CD4-positive, alpha-beta T cell (primary cell): ENCODE results near the gene EML6. TPM values are rescaled to one million over a fixed set of nuclear protein-coding genes. Genes with fewer than 3 reads are reported as not detected.
"Not testable (repeated sequence)": the region's sequence is repeated elsewhere in the genome, so short reads cannot be mapped to it uniquely, and the experiment has no call there.

Experiments
- ATAC-seq: fragments of 200-7000 bp; cut with Tn5 transposase; one replicate; pipeline ENCODE4 v1.10.0; 2022; ENCODE audit warnings: mild to moderate bottlenecking; ENCODE audit not compliant: poor library complexity
- CTCF ChIA-PET: fragments of 350-600 bp; sonication (Branson Sonifier 250); formaldehyde crosslinking; loops from one replicate; lab custom pipeline; 2021; ENCODE audit warnings: antibody characterized with exemption, inconsistent platforms; lab: Charles Lee
- POLR2A ChIA-PET: fragments of 350-600 bp; sonication (Branson Sonifier 250); formaldehyde crosslinking; loops from one replicate; lab custom pipeline; 2021; ENCODE audit warnings: antibody characterized with exemption, inconsistent platforms; lab: Charles Lee
- DNase-seq, 14 experiments: peaks; one replicate each; pipeline ENCODE4 v3.0.0-alpha.2; 2013 to 2020; ENCODE audit warnings: mixed read lengths in 2 of 14
- H3K27ac ChIP-seq, 2 donors: one replicate each; pipeline versions ENCODE4 v1.5.1 to v1.7.0; 2013; ENCODE audit warnings: low read length in 2 of 2, low read depth in 1 of 2, mild to moderate bottlenecking in 1 of 2
- H3K27me3 ChIP-seq, 2 experiments: 1 replicate in 1 of 2; 2 replicates in 1 of 2; pipeline versions ENCODE4 v1.6.1 to v1.7.0; 2013; ENCODE audit warnings: low read length in 2 of 2, control low read depth in 1 of 2, mild to moderate bottlenecking in 1 of 2, moderate library complexity in 1 of 2; ENCODE audit not compliant: insufficient read depth in 2 of 2, control insufficient read depth in 1 of 2
- H3K36me3 ChIP-seq: one replicate; pipeline ENCODE4 v1.6.1; 2013; ENCODE audit warnings: low read length, control low read depth; ENCODE audit not compliant: insufficient read depth
- H3K4me1 ChIP-seq: one replicate; pipeline ENCODE4 v1.6.1; 2013; ENCODE audit warnings: low read length, control low read depth; ENCODE audit not compliant: insufficient read depth
- H3K4me3 ChIP-seq: one replicate; pipeline ENCODE4 v1.5.1; 2013; ENCODE audit warnings: mild to moderate bottlenecking, low read length, moderate library complexity
- H3K9me3 ChIP-seq, 2 experiments: 1 replicate in 1 of 2; 2 replicates in 1 of 2; pipeline versions ENCODE4 v1.6.1 to v1.7.0; 2013; ENCODE audit warnings: low read length in 2 of 2, mild to moderate bottlenecking in 2 of 2, control low read depth in 1 of 2, moderate library complexity in 1 of 2; ENCODE audit not compliant: control insufficient read depth in 1 of 2, insufficient read depth in 1 of 2
- H3K27ac Mint-ChIP-seq: one replicate; pipeline ENCODE4 v1.8.0; 2020; ENCODE audit warnings: mixed read lengths
- H3K27me3 Mint-ChIP-seq: one replicate; pipeline ENCODE4 v1.8.0; 2021; ENCODE audit warnings: mixed read lengths
- H3K36me3 Mint-ChIP-seq: one replicate; pipeline ENCODE4 v1.8.0; 2021; ENCODE audit warnings: low read depth, mixed read lengths
- H3K4me1 Mint-ChIP-seq: one replicate; pipeline ENCODE4 v1.8.0; 2021; ENCODE audit warnings: low read depth, mixed read lengths
- H3K4me3 Mint-ChIP-seq: one replicate; pipeline ENCODE4 v1.8.0; 2020; ENCODE audit warnings: mild to moderate bottlenecking, mixed read lengths
- H3K9me3 Mint-ChIP-seq: one replicate; pipeline ENCODE4 v1.8.0; 2020; ENCODE audit warnings: mixed read lengths
- intact Hi-C, 2 experiments: fragments of 100-400 bp; cut with DNase I in 1 of 2; cut with micrococcal nuclease in 1 of 2; formaldehyde crosslinking; loops; one replicate each; pipeline versions ENCODE4 v1.15.1 to v1.9.0; 2023 to 2025; cut with DNase I, micrococcal nuclease
- total RNA-seq, 174 experiments: library from RNA in 2 of 174; stranded (reverse) in 2 of 174; gene quantifications; one replicate each; pipeline ENCODE4 v1.2.3 and lab custom pipeline; 2021 to 2026
- TF ChIP-seq, protein P1 (sequence below): fragments of 200-600 bp; IDR thresholded peaks from one replicate; pipeline ENCODE4 v1.8.0; 2022; ENCODE audit warnings: antibody characterized with exemption, mild to moderate bottlenecking

Gene EML6
- total RNA-seq, 2 experiments from 2014 or later: 0.22 to 0.34 TPM

DNA sequence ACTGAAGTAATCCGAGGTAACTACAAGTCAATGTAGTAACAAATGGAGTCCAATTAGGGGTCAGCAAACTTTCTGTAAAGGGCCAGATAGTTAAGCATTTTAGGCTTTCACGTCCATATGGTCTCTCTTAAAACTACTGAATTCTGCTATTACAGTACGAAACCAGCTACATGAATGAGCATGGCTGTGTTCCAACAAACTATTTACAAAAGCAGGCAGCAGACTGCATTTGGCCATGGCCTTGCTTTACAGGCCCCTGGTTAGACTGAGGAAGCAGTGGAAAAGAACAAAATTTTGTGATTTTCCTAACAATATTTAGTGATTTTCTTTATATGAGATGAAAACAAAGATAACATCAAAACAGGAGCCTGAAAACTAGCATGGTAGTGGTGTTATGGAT is 262.8 kb downstream of the EML6 start:
- peaks cover 66% of the 10 kb centered on the region for H3K4me1 Mint-ChIP-seq
- CTCF ChIA-PET: no interaction called here

DNA sequence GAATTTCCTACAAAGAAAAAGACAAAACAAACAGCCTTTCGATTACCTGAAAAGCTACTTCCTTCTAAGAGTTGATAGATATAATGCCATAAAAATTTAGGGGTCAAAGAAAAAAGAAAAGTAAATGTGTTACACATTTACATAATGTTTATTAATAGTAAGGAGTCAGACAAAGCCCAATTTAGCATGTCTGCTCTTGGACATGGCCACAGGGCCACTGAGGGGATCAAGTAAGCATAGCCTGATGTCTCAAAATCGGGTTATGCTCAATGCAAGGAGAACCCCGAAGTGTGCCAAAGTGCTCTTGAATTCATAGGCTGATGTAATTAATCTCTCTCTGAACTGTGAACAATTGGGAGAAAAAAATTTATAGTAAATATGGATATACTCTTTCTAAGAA is 265.1 kb downstream of the EML6 start:
- POLR2A ChIA-PET: no interaction called here
- Histone ChIP-seq H3K36me3 (peaks cover 22% of the 10 kb centered on the region), H3K27ac (no peak overlapping the region), H3K9me3 (no peaks in the 10 kb centered on the region), H3K4me3 (no peak overlapping the region), H3K4me1 (peaks cover 2% of the 10 kb centered on the region), H3K27me3 (no peaks in the 10 kb centered on the region)
- H3K27me3 Mint-ChIP-seq: no peaks in the 10 kb centered on the region
- H3K27ac Mint-ChIP-seq: no peak overlapping the region
- peaks cover 68% of the 10 kb centered on the region for H3K4me1 Mint-ChIP-seq
- intact Hi-C loops: no loop called here
- ATAC-seq (no peak), DNase-seq (no peak)
- CTCF ChIA-PET: no interaction called here
- TF ChIP-seq, protein P1, sequence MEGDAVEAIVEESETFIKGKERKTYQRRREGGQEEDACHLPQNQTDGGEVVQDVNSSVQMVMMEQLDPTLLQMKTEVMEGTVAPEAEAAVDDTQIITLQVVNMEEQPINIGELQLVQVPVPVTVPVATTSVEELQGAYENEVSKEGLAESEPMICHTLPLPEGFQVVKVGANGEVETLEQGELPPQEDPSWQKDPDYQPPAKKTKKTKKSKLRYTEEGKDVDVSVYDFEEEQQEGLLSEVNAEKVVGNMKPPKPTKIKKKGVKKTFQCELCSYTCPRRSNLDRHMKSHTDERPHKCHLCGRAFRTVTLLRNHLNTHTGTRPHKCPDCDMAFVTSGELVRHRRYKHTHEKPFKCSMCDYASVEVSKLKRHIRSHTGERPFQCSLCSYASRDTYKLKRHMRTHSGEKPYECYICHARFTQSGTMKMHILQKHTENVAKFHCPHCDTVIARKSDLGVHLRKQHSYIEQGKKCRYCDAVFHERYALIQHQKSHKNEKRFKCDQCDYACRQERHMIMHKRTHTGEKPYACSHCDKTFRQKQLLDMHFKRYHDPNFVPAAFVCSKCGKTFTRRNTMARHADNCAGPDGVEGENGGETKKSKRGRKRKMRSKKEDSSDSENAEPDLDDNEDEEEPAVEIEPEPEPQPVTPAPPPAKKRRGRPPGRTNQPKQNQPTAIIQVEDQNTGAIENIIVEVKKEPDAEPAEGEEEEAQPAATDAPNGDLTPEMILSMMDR: no peak
- H3K9me3 Mint-ChIP-seq: no peaks in the 10 kb centered on the region
- H3K36me3 Mint-ChIP-seq: peaks cover 48% of the 10 kb centered on the region
- no peak overlapping the region for H3K4me3 Mint-ChIP-seq

More for the DNA sequence above, 262.8 kb downstream of the EML6 start:
- Histone ChIP-seq H3K9me3 (no peaks in the 10 kb centered on the region), H3K4me3 (no peak overlapping the region), H3K27ac (no peak overlapping the region), H3K27me3 (no peaks in the 10 kb centered on the region), H3K36me3 (peaks cover 31% of the 10 kb centered on the region), H3K4me1 (peaks cover 2% of the 10 kb centered on the region)
- Mint-ChIP-seq H3K27ac (no peak overlapping the region), H3K27me3 (no peaks in the 10 kb centered on the region), H3K36me3 (peaks cover 64% of the 10 kb centered on the region), H3K9me3 (no peaks in the 10 kb centered on the region), H3K4me3 (no peak overlapping the region)
- TF ChIP-seq, protein P1: no peak
- POLR2A ChIA-PET: no interaction called here
- DNase-seq (no peak), ATAC-seq (no peak)
- intact Hi-C loops: no loop called here

DNA sequence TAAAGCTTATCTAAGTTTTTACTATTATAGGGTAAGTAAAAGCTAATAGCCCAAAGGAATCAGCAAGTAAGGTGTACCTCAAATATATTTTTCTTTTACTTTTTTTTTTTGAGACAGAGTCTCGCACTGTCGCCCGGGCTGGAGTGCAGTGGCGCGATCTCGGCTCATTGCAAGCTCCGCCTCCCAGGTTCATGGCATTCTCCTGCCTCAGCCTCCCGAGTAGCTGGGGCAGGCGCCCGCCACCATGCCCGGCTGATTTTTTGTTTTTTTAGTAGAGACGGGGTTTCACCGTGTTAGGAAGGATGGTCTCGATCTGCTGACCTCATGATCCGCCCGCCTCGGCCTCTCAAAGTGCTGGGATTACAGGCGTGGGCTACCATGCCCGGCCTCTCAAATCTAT is 267.2 kb downstream of the EML6 start:
- Mint-ChIP-seq H3K36me3 (peaks cover 33% of the 10 kb centered on the region), H3K4me1 (peaks cover 68% of the 10 kb centered on the region)
- H3K36me3 ChIP-seq: peaks cover 18% of the 10 kb centered on the region
- CTCF ChIA-PET, H3K9me3 ChIP-seq, H3K27ac ChIP-seq, DNase-seq, H3K27ac Mint-ChIP-seq, H3K9me3 Mint-ChIP-seq, H3K27me3 ChIP-seq, intact Hi-C loops, H3K4me3 ChIP-seq, ATAC-seq, H3K4me3 Mint-ChIP-seq, H3K4me1 ChIP-seq, H3K27me3 Mint-ChIP-seq: not testable (repeated sequence)
- POLR2A ChIA-PET: interaction anchor here (0.6 kb wide), 1 partner anchor 18 kb away, joined by 6 read pairs; no protein-coding TSS in a partner anchor

DNA sequence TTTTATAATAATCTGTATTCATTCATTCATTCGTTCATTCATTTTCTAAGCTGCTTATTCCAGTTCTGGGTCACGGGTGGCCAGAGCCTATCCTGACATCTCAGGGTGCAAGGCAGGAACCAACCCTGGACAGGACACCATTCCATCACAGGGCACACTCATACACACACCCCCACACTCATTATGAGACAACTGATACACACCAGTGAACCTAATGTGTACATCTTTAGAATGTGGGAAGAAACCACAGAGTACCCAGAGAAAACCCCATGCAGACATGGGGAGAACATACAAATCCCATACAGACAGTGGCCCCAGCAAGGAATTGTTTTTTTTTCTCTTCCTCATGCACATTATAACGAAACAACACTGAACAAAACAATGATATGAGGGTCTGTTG is 272.1 kb downstream of the EML6 start:
- ATAC-seq (no peak), DNase-seq (no peak)
- Histone ChIP-seq H3K36me3 (no peaks in the 10 kb centered on the region), H3K27ac (no peak overlapping the region), H3K4me1 (peaks cover 2% of the 10 kb centered on the region), H3K9me3 (no peaks in the 10 kb centered on the region), H3K27me3 (no peaks in the 10 kb centered on the region), H3K4me3 (no peak overlapping the region)
- H3K4me1 Mint-ChIP-seq: peaks cover 82% of the 10 kb centered on the region
- H3K9me3 Mint-ChIP-seq: no peaks in the 10 kb centered on the region
- peaks cover 10% of the 10 kb centered on the region for H3K36me3 Mint-ChIP-seq
- H3K4me3 Mint-ChIP-seq: no peak overlapping the region
- intact Hi-C loops: no loop called here
- CTCF ChIA-PET: interaction anchor here (1.0 kb wide), 1 partner anchor 16 kb away, joined by 3 read pairs; no protein-coding TSS in a partner anchor
- POLR2A ChIA-PET: interaction anchor here (2.2 kb wide), 1 partner anchor 11 kb away, joined by 5 read pairs; no protein-coding TSS in a partner anchor
- TF ChIP-seq, protein P1: no peak
- H3K27ac Mint-ChIP-seq: no peak overlapping the region
- H3K27me3 Mint-ChIP-seq: no peaks in the 10 kb centered on the region
